GF-D8 (cell line): ENCODE data around the gene SYTL5.
"Not testable (repeated sequence)": the region's sequence is repeated elsewhere in the genome, so short reads cannot be mapped to it uniquely, and the experiment has no call there.

ENCODE experiments used
- DNase-seq: peaks from one replicate; lab custom pipeline; 2025; lab: John Stamatoyannopoulos, UW

Gene SYTL5

DNA sequence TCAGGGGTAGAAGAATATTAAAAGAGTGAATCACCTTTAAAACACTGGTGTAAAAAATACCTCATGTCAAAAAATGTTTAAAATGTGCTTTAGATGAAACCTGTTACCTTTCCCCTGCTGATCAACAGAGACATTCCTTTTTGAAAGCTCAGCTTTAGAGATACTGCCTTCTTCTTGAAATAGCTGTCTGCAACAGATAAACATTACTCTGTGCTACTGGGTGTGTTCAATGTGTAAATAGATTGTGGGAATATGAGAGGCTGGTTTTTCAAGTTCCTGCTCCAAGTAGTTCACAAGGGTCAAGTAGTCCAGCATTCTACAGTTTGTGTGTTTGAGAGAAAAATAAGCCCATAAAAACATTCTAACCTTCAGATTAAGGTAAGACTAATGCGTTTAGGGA is at the start of gene SYTL5:
Gene SYTL5 (plus strand): TSS at position 263 of the 400 bp plus-strand sequence. CDS start 27,337 bp downstream, outside the sequence.
- DNase-seq, result no peak

DNA sequence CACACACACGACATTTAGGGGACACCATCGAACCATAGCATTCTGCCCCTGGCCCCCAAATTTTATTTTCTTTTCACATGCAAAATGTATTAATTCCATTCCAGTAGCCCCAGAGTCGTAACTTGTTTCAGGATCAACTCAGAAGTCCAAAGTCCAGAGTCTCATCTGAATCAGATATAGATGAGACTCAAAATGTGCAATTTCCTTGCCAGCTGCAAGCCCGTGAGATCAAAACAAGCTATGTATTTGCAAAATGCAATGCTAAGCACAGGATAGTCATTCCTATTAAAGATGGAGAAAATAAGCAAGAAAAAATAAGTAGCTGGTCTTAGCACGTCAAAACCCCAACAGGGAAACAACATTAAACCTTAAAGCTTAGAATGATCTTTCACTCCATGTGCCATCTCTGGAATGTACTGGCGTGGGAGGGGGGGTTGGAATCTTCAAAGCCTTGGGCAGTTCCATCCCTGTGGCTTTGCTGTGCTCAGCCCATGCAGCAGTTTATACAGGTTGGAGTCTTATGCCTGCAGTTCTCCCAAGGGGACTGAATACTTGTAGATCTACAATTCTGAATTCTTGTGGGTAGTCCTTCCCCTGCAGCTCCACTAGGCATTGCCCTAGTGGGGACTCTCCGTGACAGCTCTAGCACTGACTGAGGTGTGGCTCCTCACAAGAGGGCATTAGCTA is 47.7 kb upstream of the SYTL5 start:
- DNase-seq, result no peak

DNA sequence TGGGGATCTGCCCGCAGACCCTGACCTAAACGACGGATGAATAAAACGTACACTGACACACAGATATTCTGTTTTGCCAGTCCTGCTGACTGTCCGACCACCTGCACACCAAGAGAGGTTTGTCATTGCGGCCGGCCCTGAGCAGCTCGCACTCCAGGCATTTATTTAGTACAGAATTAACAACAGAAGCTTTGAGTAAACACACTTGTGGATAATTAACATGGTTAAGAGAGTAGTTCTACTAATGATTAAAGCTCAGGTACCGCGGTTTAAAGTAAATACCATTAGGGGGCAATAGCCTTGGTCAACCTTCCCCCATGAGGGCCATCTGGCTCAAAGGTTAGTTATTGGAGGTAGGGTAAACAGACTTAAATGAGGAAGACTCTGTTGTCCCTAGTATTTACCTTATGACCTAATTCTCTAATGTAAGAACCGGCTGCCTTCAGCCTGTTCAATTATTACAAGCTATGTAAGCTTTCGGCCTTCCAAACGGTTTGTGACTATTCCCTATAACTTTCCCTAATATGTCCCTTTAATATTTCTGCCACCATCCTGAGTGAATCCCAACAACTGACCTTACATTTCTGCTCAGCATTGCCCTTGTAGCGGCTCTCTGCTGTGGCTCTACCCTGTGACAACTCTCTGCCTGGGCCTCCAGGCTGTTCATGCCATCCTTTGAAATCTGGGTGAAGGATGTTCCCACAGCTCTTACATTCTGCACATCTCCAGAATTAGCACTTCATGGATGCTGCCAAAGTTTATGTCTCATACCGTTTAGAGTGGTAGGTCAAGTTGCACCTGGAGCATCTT is 46.9 kb upstream of the SYTL5 start:
- DNase-seq, result no peak

DNA sequence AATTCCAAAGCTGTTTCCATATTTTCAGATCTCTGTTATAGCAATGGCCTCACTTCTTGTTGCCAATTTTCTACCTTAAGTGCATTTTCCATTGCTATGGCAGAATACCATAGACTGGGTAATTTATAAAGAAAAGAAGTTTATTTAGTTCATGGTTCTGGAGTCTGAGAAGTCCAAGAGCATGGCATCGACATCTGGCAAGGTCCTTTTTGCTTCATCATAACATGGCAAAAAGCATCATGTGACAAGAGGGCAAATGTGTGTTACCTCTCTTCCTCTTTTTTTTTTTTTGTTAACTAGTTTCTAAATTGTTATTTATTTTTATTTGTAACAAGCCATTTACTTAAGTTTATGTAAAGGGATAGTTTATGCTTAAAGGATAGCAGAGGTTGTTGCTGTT is 45.2 kb upstream of the SYTL5 start:
- no peak for DNase-seq

DNA sequence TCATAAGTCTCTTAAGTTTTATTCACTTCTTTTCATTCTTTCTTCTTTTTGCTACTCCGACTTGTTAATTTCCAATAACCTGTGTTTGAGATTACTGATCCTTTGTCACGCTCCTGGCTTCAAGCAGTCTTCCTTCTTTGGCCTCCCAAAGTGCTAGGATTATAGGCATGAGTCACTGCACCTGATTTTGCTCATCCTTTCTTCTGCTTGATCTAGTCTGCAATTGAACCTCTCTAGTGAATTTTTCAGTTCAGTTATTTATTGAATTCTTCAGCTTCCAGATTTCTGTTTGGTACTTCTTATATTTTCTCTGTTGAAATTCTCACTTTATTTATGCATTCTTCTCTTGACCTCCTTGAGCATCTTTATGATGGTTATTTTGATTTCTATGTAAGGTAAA is 38.6 kb upstream of the SYTL5 start:
- no peak for DNase-seq

DNA sequence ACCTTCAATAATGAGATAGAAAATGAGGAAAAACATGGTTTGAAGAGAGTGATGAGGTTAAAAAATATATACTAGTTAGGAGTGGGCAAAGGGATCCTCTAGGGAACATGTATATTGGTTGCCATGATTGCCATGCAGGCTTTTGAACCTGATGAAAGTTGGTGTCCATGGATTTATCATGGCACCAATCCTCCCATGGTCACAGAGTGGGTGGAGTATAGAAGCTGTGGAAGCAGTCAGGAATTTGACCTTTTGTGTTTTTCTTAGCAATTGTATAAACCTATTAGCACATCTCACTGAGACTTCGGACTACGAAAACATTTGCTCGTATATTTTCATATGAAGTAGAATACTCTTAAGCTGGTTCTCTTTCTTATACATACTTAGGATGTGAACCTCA is 30.9 kb upstream of the SYTL5 start:
- no peak for DNase-seq

DNA sequence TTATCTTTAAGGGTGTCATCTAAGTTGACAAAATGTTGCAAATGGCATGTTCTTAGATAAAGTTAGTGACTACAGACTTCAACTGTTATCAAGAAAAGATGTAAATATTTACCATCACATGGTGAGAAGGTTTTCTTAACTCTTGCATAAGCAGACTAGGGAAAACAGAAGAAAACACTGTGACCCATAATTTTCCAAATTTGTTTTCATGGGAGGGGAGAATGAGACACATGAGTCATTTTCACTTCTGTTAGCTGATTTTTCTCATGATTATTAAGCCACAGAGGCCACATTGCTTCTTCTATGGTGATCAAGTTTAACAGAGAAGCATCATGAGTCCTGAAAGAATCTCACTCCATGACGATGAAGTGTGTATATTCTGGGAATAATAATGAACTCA is 30.2 kb upstream of the SYTL5 start:
- no peak for DNase-seq

DNA sequence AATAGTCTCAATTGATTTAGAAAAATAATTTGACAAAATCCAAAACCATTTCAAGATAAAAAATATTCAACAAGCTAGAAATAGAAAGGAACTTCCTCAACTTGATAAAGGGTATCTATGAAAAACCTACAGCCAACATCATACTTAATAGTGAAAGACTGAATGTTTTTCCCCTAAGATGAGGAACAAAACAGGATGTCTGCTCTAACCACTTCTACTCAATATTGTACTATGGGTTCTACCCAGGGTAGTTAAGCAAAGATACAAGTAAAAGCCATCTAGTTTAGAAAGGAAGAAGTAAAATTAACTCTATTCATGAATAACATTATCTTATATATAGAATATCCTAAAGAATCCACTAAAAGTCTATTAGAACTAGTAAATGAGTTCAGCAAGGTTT is 21.5 kb upstream of the SYTL5 start:
- DNase-seq, result no peak

DNA sequence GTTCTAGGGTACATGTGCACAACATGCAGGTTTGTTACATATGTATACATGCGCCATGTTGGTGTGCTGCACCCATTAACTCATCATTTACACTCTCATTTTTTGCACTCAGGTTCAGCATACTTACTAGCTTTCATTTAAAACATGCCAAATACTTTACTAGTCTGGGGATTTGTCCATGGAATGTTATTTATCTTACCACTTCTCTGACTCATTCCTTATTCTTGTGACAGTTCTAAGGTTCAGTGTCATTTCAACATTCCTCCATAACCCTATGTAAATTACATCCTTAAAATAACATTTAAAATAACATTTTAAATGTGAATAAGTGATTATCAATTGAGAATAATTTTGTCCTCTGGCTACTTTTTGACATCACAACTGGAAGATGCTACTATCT is 19.5 kb upstream of the SYTL5 start:
- no peak for DNase-seq

DNA sequence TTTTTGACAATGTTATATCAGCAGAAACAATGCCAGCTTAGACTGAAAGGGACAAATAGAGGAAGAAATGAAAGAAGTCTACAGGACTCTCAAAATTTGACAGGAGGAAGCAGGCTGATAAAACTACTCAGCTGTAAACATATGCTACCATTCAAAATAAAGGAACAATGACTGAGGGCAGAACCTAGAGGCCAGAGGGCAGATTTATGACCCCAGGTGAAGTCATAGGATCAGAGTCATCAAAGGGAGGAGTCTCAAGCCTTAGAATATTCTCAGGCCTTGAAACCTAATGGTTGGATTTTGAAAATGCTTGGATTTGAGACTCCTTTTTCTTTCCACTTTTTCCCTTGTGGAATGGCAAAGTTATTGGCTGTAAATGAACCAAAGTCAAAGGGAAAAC is 17.0 kb upstream of the SYTL5 start:
- DNase-seq, result no peak

DNA sequence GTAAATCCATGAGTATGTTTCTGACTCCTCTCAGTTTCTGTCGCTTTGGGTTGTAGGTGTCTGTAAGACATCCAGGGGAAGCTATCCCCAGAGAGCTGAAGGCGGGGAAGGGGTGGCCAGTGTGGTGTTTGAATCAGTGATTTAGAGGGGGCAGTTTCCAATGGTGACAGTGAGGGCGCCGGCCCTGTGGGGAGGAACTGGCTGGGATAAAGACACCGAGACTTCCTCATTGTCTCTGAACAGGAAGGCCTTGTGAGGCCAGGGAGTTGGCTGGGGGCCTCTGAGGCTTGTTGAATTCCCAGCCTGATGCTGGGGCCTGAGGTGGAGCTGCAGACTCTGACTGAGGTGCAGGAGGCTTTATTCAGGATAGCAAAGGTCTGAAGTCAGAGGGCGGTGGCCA is 15.1 kb upstream of the SYTL5 start:
- DNase-seq, result not testable (repeated sequence)

DNA sequence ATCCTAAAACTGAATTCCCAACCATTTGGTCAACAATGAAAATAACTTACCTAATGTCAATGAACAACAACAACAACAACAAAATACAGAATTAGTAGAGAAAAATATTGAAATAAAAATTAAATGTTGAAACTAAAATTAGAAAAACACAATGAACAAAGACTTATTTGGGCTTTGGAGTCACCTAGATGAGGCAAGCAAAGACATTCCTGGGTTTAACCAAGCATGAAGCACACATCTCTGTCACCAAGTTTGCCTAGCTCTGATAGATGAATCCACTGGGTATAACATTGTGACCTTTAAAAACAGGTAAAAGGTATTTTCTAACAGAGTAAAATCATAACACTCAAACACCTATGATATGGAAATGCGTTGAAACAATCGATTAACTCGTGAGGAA is 13.2 kb upstream of the SYTL5 start:
- DNase-seq, result no peak

DNA sequence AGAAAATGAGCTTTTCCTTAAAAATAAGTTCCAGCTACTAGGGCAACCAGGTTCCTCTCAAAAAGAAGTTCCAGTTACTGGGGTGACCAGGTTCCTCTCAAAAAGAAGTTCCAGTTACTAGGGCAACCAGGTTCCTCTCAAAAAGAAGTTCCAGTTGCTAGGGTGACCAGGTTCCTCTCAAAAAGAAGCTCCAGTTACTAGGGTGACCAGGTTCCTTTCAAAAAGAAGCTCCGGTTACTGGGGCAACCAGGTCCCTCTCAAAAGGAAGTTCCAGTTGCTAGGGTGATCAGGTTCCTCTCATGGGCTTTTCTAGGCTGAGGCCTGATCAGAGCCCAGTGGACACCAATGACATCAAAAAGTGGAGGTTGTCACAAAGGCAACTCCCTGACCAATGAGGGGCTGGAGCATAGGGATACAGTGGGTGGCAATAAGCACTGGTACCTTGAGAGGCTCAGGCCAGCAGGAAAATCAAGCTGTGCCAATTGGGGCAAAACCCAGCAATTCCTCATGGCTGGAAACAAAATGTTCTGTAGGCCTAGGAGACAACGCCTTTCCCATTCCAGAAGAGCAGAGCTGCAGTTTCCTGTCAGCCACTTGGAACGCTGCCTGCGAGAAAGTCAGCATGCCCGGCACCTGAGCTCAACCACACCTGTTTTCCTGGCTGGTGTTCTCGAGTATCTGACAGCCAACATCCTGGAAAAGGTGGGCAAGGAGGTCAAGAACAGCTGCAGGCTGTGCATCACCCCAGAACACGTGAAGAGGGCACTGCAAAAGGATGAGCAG is 12.3 kb upstream of the SYTL5 start:
- no peak for DNase-seq

DNA sequence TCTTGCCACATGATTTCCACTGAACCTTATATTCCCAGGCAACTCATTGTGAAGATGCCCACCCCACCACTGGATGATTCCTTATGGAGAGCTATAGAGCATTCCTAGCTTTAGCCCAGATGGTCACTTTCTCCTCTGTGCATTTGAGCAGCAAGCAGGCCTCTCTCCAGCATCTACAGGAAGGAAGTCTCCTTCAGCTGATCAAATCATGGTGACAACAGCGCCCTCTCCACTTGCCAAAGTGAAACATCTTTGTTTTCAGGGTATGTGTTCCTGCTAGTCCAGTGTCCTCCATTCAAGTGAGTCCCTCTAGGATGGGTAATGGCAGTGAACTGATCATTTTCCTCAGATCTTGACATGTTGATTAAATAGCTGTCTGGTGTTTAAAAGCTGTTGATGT is 10.9 kb upstream of the SYTL5 start:
- DNase-seq, result no peak

DNA sequence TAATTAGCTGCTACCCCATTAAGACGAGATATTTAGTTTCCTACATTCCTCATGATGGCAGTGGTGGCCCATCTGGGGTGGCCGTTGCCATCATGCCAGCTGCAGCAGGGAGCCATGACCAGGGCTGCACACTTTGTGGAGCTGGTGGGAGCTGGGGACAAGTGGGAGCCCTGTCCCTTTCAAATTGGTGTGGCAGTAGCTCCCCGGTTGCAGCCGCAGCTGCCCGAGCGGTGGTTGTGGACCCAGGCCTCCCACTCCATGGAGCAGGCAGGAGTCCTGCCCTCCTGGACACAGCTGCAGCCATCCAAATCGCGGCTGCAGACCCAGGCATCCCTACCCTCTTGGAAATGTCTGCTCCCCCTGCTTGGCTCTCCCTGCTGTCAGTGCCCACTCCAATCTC is 9.3 kb upstream of the SYTL5 start:
- no peak for DNase-seq

DNA sequence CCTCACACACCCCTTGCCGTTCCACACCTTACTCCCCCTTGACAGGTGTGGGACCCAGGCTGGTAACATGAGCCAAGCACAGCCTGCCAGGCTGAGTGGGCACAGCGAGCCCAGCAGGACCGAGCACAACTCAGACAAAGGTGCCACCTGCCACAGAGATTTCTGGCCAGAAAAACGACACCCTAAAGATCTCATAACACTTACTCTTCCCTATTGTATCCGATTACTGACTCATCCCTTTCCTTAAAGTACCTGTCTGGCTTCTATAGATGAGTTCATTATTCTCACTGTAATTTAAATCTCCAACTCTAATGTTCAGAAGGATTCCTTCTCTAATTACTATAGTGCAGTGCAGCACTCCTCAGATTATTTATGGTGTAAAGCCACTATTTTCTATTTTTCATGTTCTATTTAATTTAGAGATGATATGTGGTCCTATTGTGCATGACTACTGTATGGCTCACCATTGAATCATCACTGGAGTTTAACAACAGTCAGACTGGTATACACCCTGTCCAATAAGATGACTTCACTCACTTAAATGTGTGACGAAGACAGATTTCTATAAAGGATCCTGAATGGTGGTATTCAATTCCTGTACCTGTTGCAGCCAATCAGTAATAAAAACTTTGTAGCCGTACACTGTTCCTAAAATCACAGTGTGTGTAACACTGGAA is 7.6 kb upstream of the SYTL5 start:
- DNase-seq, result no peak

DNA sequence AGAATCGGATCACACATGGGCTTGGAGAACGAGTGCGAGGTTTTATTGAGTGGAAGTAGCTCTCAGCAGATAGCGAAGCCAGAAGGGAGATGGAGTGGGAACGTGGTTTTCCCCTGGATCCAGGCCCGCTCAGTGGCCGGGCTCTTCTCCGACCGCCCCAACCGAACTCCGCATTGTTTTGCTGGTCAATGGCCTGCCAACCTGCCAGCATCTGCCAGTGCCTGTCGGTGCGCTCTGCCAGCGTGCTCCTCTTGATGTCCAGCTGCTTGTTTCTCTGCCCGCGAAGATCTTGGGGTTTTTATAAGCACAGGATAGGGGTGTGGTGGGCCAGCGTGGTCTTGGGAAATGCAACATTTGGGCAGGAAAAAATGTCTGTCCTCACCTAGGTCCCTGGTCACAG is 5.6 kb upstream of the SYTL5 start:
- no peak for DNase-seq

DNA sequence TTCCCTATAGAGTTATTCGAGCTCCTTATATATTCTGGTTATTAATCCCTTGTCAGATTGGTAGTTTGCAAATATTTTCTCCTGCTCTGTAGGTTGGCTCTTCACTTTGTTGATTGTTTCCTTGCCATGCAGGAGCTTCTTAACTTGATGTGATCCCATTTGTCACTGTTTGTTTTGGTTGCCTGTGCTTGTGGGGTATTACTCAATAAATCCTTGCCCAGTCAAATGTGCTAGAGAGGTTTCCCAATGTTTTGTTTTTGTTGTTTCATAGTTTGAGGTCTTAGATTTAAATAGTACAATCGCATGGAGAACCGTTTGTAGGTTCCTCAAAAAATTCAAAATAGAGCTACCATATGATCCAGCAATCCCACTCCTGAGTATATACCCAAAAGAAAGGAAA is 2.3 kb upstream of the SYTL5 start:
- no peak for DNase-seq

DNA sequence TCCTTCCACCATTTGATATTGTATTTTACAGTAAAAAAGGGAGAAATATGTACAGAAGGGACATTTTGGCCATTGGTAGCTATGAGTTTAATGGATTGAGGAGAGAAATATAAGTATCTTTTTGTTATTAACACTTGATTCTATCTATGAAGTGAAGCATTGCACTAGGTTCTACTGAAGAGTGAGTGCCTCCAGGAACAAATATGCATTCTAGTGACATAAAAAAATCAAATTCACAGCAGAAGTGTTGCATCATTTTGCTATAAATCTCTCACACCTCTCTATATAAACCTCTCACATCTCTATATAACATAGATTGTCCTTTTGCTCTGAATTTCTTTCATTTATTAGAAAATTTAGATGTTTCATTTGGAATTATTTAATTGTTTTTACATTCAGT is 425 bp downstream of the SYTL5 start:
- DNase-seq, result no peak

DNA sequence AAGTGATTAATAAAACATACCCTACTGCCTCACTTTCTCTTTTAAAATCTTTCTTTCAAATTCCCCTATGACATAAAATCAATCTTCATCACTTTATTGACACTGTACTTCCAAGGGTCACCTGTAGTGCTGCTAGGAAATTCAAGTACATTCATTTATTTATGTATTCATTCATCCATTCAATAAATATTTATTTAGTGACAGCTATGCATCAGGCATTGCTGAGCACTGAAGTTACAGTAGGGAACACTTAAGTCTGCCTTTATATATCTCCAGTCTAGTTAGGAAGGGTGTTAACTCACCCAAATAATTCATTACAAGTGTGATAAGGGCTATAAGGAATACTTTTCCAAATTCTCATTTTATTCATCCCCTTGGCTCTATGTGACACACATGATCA is 2.3 kb downstream of the SYTL5 start:
- no peak for DNase-seq

DNA sequence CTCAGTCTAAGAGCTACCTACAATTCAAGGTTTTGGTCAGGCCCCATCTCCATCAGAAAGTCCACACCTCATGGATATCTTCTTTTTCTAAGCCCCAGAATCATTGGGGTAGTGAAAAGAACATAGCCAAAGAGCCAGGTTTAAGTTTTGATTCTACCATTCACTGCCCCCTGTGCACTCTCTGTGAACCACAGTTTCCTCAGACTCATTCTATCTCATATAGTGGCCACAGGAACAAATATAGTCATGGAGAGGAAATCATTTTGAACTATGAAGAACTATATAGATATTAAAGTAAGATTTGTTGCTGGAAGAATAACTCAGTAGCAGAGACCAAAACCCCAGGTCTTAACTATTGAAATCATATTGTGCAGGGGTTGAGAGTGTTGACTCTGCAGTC is 3.3 kb downstream of the SYTL5 start:
- DNase-seq, result no peak

DNA sequence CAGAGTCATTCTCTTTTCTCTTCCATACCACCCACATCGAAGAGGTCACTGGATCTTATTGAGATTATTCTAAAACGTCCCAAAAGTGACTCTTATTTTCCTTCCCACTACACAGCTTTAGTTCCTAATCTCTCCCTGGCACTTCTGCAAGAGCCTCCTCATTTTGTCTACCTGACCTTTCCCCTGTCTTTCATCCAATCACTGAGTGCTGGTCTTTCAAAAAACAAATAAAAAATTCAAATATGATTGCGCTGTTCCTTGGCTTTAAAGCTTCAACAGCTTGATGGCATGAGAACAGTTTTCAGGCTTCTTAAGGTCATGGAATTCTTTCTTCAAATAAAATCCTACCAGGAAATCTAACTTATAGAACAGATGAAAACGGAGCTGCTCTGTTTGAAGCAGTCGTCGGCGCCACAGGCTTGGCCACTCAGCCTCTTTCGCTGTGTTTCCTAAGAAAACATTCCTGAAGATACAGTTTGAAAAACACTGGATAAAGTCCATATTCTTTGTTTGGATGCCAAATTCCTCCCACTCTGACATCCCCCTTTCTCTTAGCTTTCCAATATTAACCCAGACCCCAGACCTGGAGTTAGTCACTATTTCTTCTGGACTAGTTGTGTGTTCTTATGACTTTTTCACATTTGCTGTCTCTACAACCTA is 12.5 kb downstream of the SYTL5 start:
- no peak for DNase-seq
